HCT116 (cell line): Measurements from ENCODE around the gene ARHGEF25. TPM values are rescaled to one million over a fixed set of nuclear protein-coding genes. Genes with fewer than 3 reads are reported as not detected.

Experiments used
- ATAC-seq: fragments of 200-7000 bp; cut with Tn5 transposase; 2 replicates; pipeline ENCODE4 v1.9.1; 2020; ENCODE audit warnings: mild to moderate bottlenecking, moderate library complexity
- BruUV-seq: library from RNA; stranded (reverse); fragments of 400-500 nt; replicated peaks from 2 replicates; lab custom pipeline; 2021; lab: Mats Ljungman, UMichigan
- CTCF ChIA-PET: fragments of 300-600 bp; sonication (Branson Sonifier 250); formaldehyde crosslinking; loops from one replicate; lab custom pipeline; 2021; ENCODE audit warnings: antibody characterized with exemption; lab: Charles Lee
- POLR2A ChIA-PET: fragments of 300-600, 350-600 bp; sonication (Branson Sonifier 250); formaldehyde crosslinking; loops from one replicate; lab custom pipeline; 2021; ENCODE audit warnings: antibody characterized with exemption; lab: Charles Lee
- RAD21 ChIA-PET, 2 experiments: fragments of 300-600 bp; sonication (Branson Sonifier 250); formaldehyde crosslinking; loops; one replicate each; lab custom pipeline; 2023; ENCODE audit warnings: low total read pairs in 2 of 2; ENCODE audit not compliant: uncharacterized antibody in 2 of 2, unreplicated experiment in 2 of 2, low non-redundant PET in 1 of 2; lab: Charles Lee
- DNase-seq: peaks from one replicate; pipeline ENCODE4 v3.0.0-alpha.2; 2010; ENCODE audit warnings: low read depth, low spot score
- H2AFZ ChIP-seq: fragments of 200-600 bp; shearing (Covaris generic), sonication (generic); 2 replicates; pipeline ENCODE4 v1.6.1; 2017; ENCODE audit warnings: low read depth, mixed run types, mixed read lengths, antibody characterized with exemption, low read length; ENCODE audit not compliant: poor library complexity, severe bottlenecking
- H3K27ac ChIP-seq: 2 replicates; pipeline ENCODE4 v1.5.1; 2012; ENCODE audit warnings: low read depth, low read length
- H3K27me3 ChIP-seq: fragments of 200-600 bp; sonication (generic); 2 replicates; pipeline ENCODE4 v1.6.1; 2016; ENCODE audit warnings: mixed run types, low read length, mixed read lengths; ENCODE audit not compliant: insufficient read depth
- H3K36me3 ChIP-seq, 2 experiments: fragments of 200-500 bp in 1 of 2; fragments of 200-600 bp in 1 of 2; sonication (Bioruptor generic) in 1 of 2; sonication (generic) in 1 of 2; 2 replicates each; pipeline versions ENCODE4 v1.5.1 to v1.6.1; 2014 to 2016; ENCODE audit warnings: low read length in 2 of 2, inconsistent platforms in 1 of 2, mixed read lengths in 1 of 2, mixed run types in 1 of 2; ENCODE audit not compliant: insufficient read depth in 2 of 2, control insufficient read depth in 1 of 2
- H3K4me1 ChIP-seq, 2 experiments: fragments of 200-600 bp in 1 of 2; sonication (generic) in 1 of 2; 2 replicates each; pipeline versions ENCODE4 v1.5.1 to v1.6.1; 2012 to 2017; ENCODE audit warnings: low read length in 2 of 2, inconsistent platforms in 1 of 2, mild to moderate bottlenecking in 1 of 2, mixed read lengths in 1 of 2, mixed run types in 1 of 2, moderate library complexity in 1 of 2; ENCODE audit not compliant: insufficient read depth in 2 of 2, control insufficient read depth in 1 of 2
- H3K4me2 ChIP-seq: fragments of 200-600 bp; sonication (generic); 2 replicates; pipeline ENCODE4 v1.6.1; 2017; ENCODE audit warnings: mixed run types, low read length, mixed read lengths
- H3K4me3 ChIP-seq, 2 experiments: fragments of 200-600 bp in 1 of 2; sonication (generic) in 1 of 2; replicated peaks in 1 of 2; 2 replicates each; pipeline ENCODE4 v1.5.1; 2011 to 2016; ENCODE audit warnings: low read length in 2 of 2, control low read depth in 1 of 2, low read depth in 1 of 2, mild to moderate bottlenecking in 1 of 2, mixed read lengths in 1 of 2, mixed run types in 1 of 2
- H3K79me2 ChIP-seq: fragments of 200-600 bp; sonication (generic); 2 replicates; pipeline ENCODE4 v1.6.1; 2017; ENCODE audit warnings: mild to moderate bottlenecking, mixed run types, low read length, moderate library complexity, mixed read lengths; ENCODE audit not compliant: insufficient read depth
- H3K9ac ChIP-seq: fragments of 200-600 bp; sonication (generic); 2 replicates; pipeline ENCODE4 v1.6.1; 2016; ENCODE audit warnings: low read length, mixed read lengths
- H3K9me2 ChIP-seq: fragments of 200-600 bp; sonication (generic), shearing (Covaris generic); 2 replicates; pipeline ENCODE4 v1.6.1; 2017; ENCODE audit warnings: mixed run types, mild to moderate bottlenecking, moderate library complexity; ENCODE audit not compliant: insufficient read depth
- H3K9me3 ChIP-seq, 2 experiments: fragments of 200-500 bp in 1 of 2; fragments of 200-600 bp in 1 of 2; sonication (Bioruptor generic) in 1 of 2; sonication (generic) in 1 of 2; 2 replicates each; pipeline ENCODE4 v1.6.1; 2014 to 2017; ENCODE audit warnings: low read length in 2 of 2, mixed read lengths in 2 of 2, inconsistent platforms in 1 of 2, low read depth in 1 of 2, mild to moderate bottlenecking in 1 of 2, mixed run types in 1 of 2, moderate library complexity in 1 of 2; ENCODE audit not compliant: control insufficient read depth in 1 of 2, insufficient read depth in 1 of 2
- H4K20me1 ChIP-seq: fragments of 200-600 bp; sonication (generic), shearing (Covaris generic); 2 replicates; pipeline ENCODE4 v1.6.1; 2017; ENCODE audit warnings: mixed run types, mild to moderate bottlenecking, moderate library complexity; ENCODE audit not compliant: insufficient read depth
- ATF3 ChIP-seq: IDR thresholded peaks from 2 replicates; pipeline ENCODE4 v1.6.1; 2012
- CBX3 ChIP-seq: IDR thresholded peaks from 2 replicates; pipeline ENCODE4 v1.6.1; 2012; ENCODE audit warnings: low read depth
- CEBPB ChIP-seq: IDR thresholded peaks from 2 replicates; pipeline ENCODE4 v1.6.1; 2012; ENCODE audit warnings: low read depth
- ELF1 ChIP-seq: IDR thresholded peaks from 2 replicates; pipeline ENCODE4 v1.6.1; 2012; ENCODE audit warnings: low read depth, borderline replicate concordance
- EZH2phosphoT487 ChIP-seq: fragments of 200-600 bp; IDR thresholded peaks from 2 replicates; pipeline ENCODE4 v1.6.1; 2018; ENCODE audit warnings: antibody characterized with exemption, borderline replicate concordance
- FOSL1 ChIP-seq: IDR thresholded peaks from 2 replicates; pipeline ENCODE4 v1.6.1; 2012; ENCODE audit warnings: low read depth
- RAD21 ChIP-seq: IDR thresholded peaks from 2 replicates; pipeline ENCODE4 v1.6.1; 2012; ENCODE audit warnings: low read depth, mild to moderate bottlenecking
- SP1 ChIP-seq: IDR thresholded peaks from 2 replicates; pipeline ENCODE4 v1.6.1; 2012; ENCODE audit warnings: low read depth
- YY1 ChIP-seq: IDR thresholded peaks from 2 replicates; pipeline ENCODE4 v1.6.1; 2011; ENCODE audit warnings: low read length, low read depth, moderate library complexity, mild to moderate bottlenecking; ENCODE audit not compliant: insufficient replicate concordance; ENCODE audit errors: extremely low read depth
- ZBTB33 ChIP-seq: IDR thresholded peaks from 2 replicates; pipeline ENCODE4 v1.6.1; 2011; ENCODE audit warnings: mild to moderate bottlenecking, low read length, moderate library complexity; ENCODE audit not compliant: insufficient replicate concordance; ENCODE audit errors: extremely low read depth
- ZFX ChIP-seq: fragments of 450-650 bp; IDR thresholded peaks from 2 replicates; pipeline ENCODE4 v1.6.1; 2017
- ZNF274 ChIP-seq: fragments of 200-500 bp; sonication (Bioruptor generic); IDR thresholded peaks from 2 replicates; pipeline ENCODE4 v1.6.1; 2014; ENCODE audit warnings: mild to moderate bottlenecking, low read depth, low read length, inconsistent platforms
- intact Hi-C: fragments of 100-400 bp; cut with micrococcal nuclease; formaldehyde crosslinking; loops from 2 replicates; pipeline ENCODE4 v1.10.0; 2022
- total RNA-seq: library from RNA; stranded (reverse); gene quantifications from one replicate; pipeline ENCODE4 v1.2.1, GENCODE V29; 2021; ENCODE audit not compliant: unreplicated experiment

The ARHGEF25 gene
- total RNA-seq, 1 experiment from 2014 or later: 3.6 TPM

GRCh38 chr12:57600395-57600794, 10.8 kb upstream of the ARHGEF25 start:
- Histone ChIP-seq H2AFZ (no peak overlapping the region), H3K4me1 (peaks cover 2 to 6% of the 10 kb centered on the region in 2 experiments; a peak in 2 of 4 replicates), H4K20me1 (no peaks in the 10 kb centered on the region), H3K79me2 (no peaks in the 10 kb centered on the region), H3K4me3 (no peak overlapping the region), H3K27me3 (no peaks in the 10 kb centered on the region), H3K9me3 (no peaks in the 10 kb centered on the region), H3K9me2 (no peaks in the 10 kb centered on the region), H3K9ac (no peak overlapping the region), H3K4me2 (no peak overlapping the region), H3K36me3 (peaks cover 15 to 34% of the 10 kb centered on the region in 2 experiments; a peak in 3 of 4 replicates), H3K27ac (no peak overlapping the region)
- TF ChIP-seq CBX3: no peak
- TF ChIP-seq RAD21: no peak
- no peak for TF ChIP-seq ZBTB33
- no peak for TF ChIP-seq CEBPB
- no peak for TF ChIP-seq SP1
- TF ChIP-seq ELF1: no peak
- no peak for TF ChIP-seq ATF3
- TF ChIP-seq ZFX: no peak
- TF ChIP-seq EZH2phosphoT487: no peak
- no peak for TF ChIP-seq FOSL1
- no peak for TF ChIP-seq ZNF274
- no peak for TF ChIP-seq YY1
- no TSS peak for BruUV-seq
- POLR2A ChIA-PET: no interaction called here
- RAD21 ChIA-PET: no interaction called here
- DNase-seq (no peak), ATAC-seq (no peak)
- intact Hi-C loops: no loop called here
- CTCF ChIA-PET: no interaction called here
